A673 (cell line): Measurements from ENCODE around the gene DNAL4.

Experiments
- EZH2 ChIP-seq: fragments of 200-600 bp; sonication (generic); IDR thresholded peaks from 2 replicates; pipeline ENCODE4 v1.6.1; 2017; ENCODE audit warnings: borderline replicate concordance, low read depth, mild to moderate bottlenecking, mixed read lengths, antibody characterized with exemption, low read length; ENCODE audit not compliant: poor library complexity, severe bottlenecking
- TF ChIP-seq, protein P1 (sequence below): fragments of 300-800, 200-600 bp; sonication (generic); conservative IDR thresholded peaks from 2 replicates; pipeline ENCODE4 v1.5.1; 2017; ENCODE audit warnings: low read depth, mild to moderate bottlenecking, antibody characterized with exemption, low read length, moderate library complexity, mixed read lengths

DNA sequence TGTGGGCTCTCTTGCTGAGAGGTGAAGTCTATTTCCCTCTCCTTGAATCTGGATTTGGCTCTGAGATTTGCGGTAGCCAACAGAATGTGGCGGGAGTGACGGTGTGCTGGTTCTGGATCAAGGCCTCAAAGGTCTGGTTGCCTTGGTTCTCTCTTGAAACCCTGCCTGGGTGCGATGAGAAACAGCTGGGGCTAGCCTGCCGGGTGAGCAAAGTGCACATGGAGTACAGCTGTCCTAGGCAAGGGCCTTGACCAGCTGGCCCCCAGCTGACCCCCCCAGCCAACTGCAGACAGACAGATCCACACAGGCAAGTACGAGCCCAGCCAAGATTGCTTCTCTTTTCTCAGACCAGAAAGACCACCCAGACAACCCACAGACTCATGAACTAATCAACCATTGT, 49.0 kb downstream of the DNAL4 start:
- TF ChIP-seq, protein P1, sequence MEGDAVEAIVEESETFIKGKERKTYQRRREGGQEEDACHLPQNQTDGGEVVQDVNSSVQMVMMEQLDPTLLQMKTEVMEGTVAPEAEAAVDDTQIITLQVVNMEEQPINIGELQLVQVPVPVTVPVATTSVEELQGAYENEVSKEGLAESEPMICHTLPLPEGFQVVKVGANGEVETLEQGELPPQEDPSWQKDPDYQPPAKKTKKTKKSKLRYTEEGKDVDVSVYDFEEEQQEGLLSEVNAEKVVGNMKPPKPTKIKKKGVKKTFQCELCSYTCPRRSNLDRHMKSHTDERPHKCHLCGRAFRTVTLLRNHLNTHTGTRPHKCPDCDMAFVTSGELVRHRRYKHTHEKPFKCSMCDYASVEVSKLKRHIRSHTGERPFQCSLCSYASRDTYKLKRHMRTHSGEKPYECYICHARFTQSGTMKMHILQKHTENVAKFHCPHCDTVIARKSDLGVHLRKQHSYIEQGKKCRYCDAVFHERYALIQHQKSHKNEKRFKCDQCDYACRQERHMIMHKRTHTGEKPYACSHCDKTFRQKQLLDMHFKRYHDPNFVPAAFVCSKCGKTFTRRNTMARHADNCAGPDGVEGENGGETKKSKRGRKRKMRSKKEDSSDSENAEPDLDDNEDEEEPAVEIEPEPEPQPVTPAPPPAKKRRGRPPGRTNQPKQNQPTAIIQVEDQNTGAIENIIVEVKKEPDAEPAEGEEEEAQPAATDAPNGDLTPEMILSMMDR: no peak
- no peak for TF ChIP-seq EZH2
